GM10248 (cell line): ENCODE results near the gene ARRDC1.

Source experiments
- CTCF ChIA-PET: fragments of 300-600 bp; sonication (Branson Sonifier 250); formaldehyde crosslinking; extraction: SDS; loops from one replicate; lab custom pipeline; 2021; ENCODE audit warnings: antibody characterized with exemption; lab: Yijun Ruan, JAX
- POLR2A ChIA-PET: fragments of 350-650 bp; sonication (Branson Sonifier 250); formaldehyde crosslinking; extraction: SDS; loops from one replicate; lab custom pipeline; 2020; ENCODE audit warnings: antibody characterized with exemption; lab: Yijun Ruan, JAX
- DNase-seq: peaks from one replicate; pipeline ENCODE4 v3.0.0; 2012; ENCODE audit errors: extremely low spot score
- CTCF ChIP-seq: IDR thresholded peaks from 2 replicates; pipeline ENCODE4 v1.5.1; 2012; ENCODE audit warnings: mild to moderate bottlenecking, low read depth; ENCODE audit errors: extremely low read depth, missing control alignments, control extremely low read depth

ARRDC1 gene

GRCh38 chr9:137611623-137612609 is 6.4 kb downstream of the ARRDC1 start:
- no peak for DNase-seq
- ChIA-PET POLR2A (no interaction called here), CTCF (no interaction called here)
- TF ChIP-seq CTCF = no peak

- TF ChIP-seq CTCF = no peak
- ChIA-PET CTCF (no interaction called here), POLR2A (no interaction called here)
- DNase-seq = no peak
Observed at GRCh38 chr9:137612741-137613142, 7.3 kb downstream of the ARRDC1 start.

GRCh38 chr9:137613259-137613658 is 7.8 kb downstream of the ARRDC1 start:
- no peak for DNase-seq
- TF ChIP-seq CTCF = no peak
- CTCF ChIA-PET = interaction anchor here (1.1 kb wide), 1 partner anchor 60 kb away, joined by 3 read pairs; no protein-coding TSS in a partner anchor
- POLR2A ChIA-PET = no interaction called here

GRCh38 chr9:137613738-137614523 is 8.4 kb downstream of the ARRDC1 start:
- CTCF ChIA-PET = interaction anchor here (1.1 kb wide), 1 partner anchor 59 kb away, joined by 3 read pairs; no protein-coding TSS in a partner anchor
- no peak for DNase-seq
- POLR2A ChIA-PET = no interaction called here
- no peak for TF ChIP-seq CTCF

GRCh38 chr9:137614631-137615386 is 9.3 kb downstream of the ARRDC1 start:
- DNase-seq = no peak
- CTCF ChIA-PET = interaction anchor here (1.1 kb wide), 1 partner anchor 58 kb away, joined by 3 read pairs; no protein-coding TSS in a partner anchor
- POLR2A ChIA-PET = no interaction called here
- TF ChIP-seq CTCF = no peak

GRCh38 chr9:137615387-137615871 is 9.9 kb downstream of the ARRDC1 start:
- no peak for TF ChIP-seq CTCF
- DNase-seq = no peak
- ChIA-PET CTCF (no interaction called here), POLR2A (no interaction called here)
